HG03045 (cell line): Measurements from ENCODE around the gene RAET1G.
"Not testable (repeated sequence)": the region's sequence is repeated elsewhere in the genome, so short reads cannot be mapped to it uniquely, and the experiment has no call there.

ENCODE experiments used
- ATAC-seq: cut with Tn5 transposase; IDR thresholded peaks from one replicate; pipeline ENCODE4 v1.9.1; 2021; ENCODE audit warnings: mild to moderate bottlenecking, moderate library complexity; ENCODE audit not compliant: unreplicated experiment

Gene RAET1G

DNA sequence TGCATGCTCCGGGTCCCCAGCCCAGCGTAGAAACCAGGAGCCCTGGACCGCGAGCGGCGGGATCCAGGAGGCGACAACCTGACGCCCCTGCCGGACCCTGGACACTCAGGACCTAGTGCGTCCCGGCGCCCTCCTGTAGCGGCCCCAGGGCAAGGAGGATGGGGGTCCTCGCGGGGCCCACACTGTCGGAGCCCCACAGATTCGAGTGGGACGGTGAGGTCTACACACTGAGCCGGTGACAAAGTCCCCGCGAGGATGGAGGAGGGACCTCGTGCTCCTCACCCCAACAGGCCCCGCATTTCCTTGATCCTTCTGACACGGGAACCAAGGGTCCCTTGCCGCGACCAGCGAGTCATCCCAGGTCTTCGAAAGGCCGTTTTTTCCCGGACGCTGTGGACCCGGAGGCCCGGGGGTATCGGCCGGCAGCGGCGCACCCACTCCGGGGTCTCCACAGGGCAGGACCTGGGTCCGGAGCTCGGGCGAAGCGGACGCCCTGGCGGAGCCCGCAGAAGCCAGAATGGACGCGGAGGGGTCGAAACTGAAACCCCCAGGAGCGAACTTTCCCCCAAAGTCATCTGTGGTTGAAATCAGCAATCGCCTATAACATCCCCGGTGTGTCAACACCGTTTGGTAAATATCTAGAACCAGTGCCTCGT, 31.5 kb upstream of the RAET1G start:
- ATAC-seq: not testable (repeated sequence)

DNA sequence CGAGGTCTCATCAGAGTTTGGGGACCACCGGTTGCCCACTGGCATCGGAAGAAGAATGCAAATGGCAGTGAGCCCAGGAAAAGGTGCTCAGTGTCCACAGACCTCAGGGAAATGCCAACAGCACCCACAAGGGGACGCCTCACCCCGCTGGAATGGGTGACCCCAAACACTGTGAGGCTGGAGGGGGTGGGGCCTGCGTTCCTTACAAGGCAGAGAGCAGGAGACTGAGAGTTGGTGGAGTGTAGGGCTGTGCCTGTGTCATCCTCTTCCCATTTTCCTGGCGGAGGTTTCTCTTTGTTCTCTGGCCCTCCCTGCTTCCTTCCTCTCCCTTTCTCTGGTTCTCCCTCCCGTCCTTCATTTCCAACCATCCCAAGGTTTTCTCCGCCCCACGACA, 31.0 kb upstream of the RAET1G start:
- ATAC-seq: not testable (repeated sequence)

DNA sequence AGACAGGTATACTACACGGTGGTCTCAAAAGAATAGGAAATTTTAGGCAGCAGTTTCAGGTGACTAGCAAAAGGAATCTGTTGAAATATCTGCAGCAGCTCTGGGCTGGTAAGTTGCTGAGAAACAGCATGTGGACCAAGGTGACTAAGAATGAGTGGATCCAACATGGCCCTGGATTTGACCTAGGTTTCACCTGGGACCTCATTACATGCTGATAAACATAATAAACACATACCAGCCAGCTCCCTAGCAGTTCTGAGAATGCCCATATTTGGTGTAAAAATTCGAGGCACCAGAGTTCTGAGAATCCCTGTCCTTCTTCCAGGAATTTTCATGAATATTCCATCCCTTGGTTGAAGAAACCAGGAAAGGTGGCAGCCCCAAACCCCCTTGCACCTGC, 30.5 kb upstream of the RAET1G start:
- ATAC-seq: not testable (repeated sequence)

DNA sequence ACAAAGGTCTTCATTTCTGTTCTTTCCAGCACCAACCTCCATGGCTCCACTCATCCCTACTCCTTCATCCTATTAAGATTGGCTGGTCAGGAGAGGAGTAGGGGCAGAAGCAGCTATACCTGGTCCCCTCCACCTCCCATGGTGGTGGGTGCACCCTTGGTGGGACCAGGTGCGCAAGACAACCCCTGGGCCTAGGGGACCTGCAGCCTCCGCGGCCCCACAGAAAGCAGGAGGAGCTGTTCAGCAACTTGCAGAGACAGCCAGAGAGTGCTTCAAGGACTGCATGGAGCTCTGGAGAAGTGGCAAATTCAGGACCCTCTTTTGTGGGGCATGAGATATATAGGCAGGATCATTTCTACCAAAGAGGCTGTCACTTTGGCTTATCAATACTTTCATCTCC, 28.7 kb upstream of the RAET1G start:
- ATAC-seq: no peak

DNA sequence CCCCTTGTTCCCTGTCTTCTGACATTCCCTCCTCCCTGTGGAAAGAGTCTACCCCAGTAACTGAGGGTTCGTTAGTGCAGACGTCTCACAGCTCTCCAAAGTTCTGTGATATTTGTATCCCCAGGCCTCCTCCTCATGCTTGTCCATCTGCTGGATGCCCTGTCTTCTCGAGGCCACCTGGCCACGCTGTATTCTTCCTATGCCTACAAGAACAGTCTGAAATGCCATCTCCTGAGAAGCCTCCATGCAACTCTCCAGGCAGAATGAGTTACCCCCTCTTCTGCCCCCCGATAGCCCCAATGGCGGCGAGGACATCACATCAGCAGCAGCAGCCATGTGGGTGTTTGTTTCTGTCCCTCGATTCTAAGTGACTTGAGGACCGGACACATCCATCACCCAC, 28.2 kb upstream of the RAET1G start:
- no peak for ATAC-seq

DNA sequence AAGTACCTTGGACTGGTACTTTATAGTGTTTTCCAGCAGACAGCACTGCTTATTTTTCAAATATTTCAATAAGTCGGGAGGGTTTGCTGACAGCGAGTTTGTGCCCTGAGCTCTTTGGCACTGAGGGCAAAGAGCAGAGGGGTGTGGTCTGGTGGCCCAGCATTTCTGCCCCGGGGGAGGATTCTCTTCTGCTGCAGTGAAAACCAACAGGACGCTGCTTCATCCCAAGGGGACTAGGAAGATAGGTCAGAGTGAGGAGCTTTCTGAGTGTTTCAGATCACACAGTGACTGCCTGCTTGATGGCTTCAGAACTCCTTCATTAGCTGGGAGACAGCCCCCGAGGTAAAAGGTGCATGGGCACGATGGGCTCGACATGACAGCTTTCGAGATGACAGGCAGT, 27.5 kb upstream of the RAET1G start:
- no peak for ATAC-seq

DNA sequence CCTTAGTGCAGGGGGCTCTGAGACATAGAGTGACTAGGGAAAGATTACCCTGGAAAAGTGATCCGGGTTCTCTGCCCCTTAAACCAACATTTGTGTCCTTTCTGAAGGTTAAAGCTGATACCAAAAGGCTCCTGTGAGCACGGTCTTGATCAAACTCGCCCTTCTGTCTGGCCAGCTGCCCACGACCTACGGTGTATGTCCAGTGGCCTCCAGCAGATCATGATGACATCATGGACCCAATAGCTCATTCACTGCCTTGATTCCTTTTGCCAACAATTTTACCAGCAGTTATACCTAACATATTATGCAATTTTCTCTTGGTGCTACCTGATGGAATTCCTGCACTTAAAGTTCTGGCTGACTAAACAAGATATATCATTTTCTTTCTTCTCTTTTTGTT, 25.7 kb upstream of the RAET1G start:
- no peak for ATAC-seq

DNA sequence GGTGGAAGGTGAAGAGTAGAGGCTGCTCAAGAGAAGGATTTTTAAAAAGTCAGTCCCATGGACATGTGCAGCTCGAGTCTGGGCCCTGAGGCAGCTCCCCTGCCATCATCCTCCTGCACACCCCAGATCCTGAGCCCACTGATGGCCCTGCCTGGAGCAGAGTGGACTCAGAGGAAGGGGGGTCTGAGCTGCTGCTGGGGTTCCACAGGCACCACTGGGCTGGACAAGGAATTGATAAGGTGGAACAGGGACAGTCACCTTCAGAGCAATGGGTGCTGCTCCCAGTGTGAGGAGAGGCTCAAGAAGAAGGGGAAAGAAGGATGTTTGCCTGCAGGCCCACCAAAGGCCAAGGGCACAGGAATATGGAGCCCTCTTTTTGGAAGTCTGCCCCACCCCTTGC, 25.1 kb upstream of the RAET1G start:
- ATAC-seq: no peak

DNA sequence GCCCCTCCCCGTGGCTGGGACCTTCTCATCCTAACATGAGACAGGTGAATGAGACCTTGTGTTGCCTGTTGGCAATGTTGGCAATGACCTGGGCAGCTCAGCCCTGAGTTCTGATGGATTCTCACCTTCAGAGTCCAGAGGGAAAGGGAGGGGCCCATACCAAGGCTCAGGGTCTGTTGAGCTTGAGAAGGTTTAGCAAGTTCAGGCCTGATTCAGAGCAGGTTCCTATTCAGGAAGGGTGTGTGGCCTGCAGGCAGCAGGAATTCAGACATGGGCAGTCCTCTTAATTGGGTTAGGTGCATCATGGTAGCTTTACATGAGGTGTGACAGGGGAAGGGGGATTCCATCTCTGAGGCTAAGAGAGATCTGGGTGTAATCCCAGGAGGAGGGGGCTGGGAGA, 24.6 kb upstream of the RAET1G start:
- not testable (repeated sequence) for ATAC-seq

DNA sequence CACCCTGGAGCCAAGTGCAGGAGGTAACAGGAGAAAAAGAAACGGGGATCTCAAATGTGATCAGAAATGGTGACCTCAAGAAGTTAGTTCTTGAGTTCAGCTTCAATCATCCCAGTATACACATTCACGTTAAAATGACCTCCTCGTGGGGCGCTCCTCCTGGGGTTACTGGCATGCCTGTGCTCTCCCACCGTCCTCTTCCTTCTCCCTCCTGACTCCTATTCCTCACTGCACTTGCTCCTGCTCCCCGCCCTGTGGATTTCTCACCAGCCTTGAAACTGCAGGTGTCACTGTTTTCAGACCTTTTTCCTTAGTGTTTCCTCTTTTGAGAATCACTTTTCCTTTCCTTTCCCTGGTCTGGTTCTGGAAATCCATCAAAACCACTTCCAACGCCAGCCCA, 23.7 kb upstream of the RAET1G start:
- not testable (repeated sequence) for ATAC-seq

DNA sequence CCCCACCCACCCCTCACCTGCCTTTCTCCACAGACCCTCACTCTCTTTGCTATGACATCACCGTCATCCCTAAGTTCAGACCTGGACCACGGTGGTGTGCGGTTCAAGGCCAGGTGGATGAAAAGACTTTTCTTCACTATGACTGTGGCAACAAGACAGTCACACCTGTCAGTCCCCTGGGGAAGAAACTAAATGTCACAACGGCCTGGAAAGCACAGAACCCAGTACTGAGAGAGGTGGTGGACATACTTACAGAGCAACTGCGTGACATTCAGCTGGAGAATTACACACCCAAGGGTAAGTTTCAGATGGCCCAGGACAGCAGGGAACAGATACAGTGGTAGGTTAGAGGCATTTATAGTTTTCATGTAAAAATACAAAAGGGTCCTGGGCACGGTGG, 22.4 kb upstream of the RAET1G start:
- not testable (repeated sequence) for ATAC-seq

DNA sequence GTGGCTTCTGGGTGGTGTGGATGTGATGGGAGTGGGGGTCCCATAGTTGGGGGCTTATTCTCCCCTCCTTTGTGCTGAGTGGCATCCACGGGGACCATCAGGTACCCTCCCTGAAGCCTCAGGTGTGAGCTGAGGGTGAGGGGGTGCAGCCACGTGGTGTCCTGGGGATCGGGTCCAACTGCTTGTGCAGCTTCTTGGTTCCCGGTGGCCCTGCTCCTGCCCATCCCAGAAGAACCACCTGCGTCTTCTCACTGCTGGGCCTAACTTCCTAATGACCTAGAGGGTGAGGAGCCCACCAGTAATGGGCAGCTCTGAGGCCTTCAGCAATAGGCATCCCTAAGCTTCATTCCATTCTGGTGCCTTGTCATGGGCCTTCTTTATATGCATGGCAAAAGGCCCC, 20.4 kb upstream of the RAET1G start:
- not testable (repeated sequence) for ATAC-seq

DNA sequence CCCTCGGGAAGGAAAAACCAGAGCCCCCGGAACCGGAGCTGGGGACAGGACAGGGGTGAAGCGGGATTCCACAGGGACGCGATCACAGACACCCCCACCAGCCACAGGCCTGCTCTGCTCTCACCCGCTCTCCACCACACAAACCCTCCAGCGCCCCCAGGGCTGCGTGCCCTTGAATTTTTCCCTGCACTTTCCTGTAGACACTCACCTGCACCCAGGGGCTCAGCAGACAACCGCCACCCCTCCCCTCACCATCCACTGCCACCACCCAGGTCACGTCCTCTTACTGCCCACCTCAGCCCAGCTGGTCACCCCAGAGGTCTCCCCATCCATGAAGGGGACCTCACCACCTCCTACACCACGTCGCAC, 19.5 kb upstream of the RAET1G start:
- no peak for ATAC-seq

DNA sequence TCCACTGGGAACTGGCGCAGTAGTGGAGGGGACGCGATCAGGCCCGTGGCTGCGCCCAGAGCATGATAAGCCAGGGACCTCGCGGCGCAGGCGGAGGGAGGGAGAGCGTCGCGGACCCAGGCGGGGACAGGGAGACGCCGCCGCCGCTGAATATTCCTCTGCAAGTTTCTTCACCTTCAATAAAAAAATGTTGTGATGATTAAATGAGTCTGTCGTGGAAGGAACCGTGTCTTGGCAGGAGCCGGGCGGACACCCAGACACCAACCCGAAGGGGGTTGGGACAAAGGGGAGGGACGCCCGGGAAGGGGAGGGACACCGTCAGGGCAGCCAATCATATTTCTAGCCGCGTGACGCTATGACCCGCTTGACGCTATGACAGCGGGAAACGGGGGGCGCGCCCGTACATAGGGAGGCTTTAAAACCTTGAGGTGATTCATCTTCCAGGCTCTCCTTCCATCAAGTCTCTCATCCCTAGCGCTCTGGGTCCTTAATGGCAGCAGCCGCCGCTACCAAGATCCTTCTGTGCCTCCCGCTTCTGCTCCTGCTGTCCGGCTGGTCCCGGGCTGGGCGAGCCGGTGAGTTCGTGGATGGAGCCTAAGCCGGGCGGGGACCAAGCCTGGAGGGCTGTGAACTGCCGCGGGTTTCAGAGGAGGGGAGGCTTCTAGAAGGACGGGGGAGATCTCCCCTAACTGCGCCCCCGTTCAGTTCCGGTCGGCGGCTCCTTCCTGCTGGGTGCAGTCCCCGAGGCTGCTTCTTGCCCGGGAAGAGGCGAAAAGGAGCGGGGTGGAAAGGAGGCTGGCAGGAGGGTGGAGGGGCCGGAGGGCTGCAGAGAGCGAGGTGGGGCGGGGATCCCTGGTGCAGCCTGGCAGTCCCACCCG, 18.9 kb upstream of the RAET1G start, which contains the start of gene ULBP2:
Gene ULBP2, plus strand, starts transcription at position 432 of the 878 bp plus-strand sequence. Its CDS starts 59 bp downstream, at position 491.
- no peak for ATAC-seq

DNA sequence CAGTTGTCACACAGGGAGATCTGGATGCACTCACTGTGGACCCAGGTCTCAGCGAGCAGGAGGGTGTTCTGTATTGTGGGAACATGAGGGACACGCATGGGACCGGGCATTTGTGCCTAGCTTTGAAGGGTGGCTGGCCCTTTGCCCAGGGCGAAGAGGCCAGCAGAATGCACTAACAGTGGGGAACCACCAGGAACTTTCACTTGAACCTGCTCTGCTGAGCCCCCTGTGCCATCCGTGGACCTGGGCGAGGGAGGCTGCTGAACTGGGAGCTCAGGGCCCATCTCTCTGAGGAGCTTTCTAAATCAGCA, 17.7 kb upstream of the RAET1G start:
- no peak for ATAC-seq

DNA sequence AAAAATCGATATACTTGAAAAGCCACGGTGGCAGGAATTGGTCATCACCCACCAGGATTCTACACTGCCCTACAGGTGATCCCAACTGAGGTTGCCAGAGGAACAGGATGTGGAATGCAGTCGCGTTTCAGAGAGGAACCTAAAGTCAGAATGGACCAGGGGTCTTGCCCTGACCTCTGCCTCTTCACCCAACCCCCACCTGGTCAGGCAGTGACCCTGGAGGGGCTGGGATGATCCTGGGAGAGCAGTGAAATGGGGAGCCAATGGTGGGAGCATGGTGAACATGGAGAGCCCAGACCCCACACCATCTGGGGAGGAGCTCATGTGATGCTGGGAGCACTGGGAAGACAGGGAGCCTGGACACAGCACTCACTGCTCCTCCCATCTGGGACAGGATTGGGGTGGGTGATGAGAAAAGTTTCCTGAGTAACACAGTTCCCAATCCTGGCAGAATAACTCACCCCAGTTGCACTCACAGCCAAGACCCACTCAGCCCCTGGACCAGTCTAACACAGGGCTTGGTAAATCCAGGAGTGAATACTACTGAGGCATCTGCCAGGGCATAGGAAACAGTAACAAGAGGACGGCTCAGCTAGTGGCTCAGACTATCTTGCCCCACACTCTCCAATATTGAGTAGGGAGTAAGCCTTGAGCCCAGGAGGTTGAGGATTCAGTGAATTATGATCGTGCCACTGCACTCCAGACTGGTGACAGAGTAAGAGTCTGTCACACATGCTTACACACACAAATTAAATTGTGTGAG, 17.2 kb upstream of the RAET1G start:
- no peak for ATAC-seq

DNA sequence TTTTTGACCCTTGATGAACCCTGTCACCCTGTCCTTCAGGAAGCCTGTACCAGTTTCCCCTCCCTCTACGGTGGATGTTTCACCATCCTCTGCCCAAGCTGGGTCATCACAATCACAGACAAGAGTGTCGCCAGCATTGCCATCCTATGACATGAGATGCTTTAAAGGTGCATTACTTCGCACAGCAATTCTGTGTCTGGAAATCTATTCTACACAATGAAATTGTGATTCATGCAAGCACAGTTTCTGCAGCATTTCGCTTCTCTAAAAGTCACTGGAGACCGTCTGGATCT, 16.4 kb upstream of the RAET1G start:
- ATAC-seq: no peak

DNA sequence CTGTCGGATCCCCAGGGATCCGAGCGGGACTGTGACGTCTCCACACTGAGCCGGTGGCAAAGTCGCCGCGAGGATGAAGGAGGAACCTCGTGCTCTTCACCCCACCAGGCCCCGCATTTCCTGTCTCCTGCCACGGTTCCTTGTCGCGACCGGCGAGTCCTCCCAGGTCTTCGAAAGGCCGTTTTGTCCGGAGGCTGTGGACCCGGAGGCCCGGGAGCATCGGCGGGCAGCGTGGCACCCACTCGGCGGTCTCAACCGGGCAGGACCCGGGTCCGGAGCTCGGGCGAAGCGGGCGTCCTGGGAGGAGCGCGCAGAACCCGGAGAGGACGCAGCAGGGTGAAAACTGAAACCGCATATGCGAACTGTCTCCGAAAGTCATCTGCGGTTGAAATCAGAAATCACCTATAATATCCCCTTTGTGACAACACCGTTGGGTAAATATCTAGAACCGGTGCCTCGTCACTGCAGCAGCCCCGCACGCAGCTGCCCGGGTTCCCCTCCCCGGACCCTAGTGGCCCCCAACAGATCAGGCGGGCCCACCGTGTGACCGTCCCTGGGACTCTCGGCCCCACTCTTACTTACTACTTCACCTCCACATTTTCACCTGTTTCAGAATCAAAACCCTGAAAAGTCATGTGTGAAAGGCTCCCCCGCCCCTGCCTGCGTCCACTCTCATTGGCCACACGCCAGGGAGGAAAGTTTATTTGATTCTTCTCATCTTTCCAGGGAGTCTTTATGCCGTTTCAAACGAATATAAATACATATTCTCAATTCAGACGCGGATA, 15.8 kb upstream of the RAET1G start:
- ATAC-seq: peak; percentile 76

DNA sequence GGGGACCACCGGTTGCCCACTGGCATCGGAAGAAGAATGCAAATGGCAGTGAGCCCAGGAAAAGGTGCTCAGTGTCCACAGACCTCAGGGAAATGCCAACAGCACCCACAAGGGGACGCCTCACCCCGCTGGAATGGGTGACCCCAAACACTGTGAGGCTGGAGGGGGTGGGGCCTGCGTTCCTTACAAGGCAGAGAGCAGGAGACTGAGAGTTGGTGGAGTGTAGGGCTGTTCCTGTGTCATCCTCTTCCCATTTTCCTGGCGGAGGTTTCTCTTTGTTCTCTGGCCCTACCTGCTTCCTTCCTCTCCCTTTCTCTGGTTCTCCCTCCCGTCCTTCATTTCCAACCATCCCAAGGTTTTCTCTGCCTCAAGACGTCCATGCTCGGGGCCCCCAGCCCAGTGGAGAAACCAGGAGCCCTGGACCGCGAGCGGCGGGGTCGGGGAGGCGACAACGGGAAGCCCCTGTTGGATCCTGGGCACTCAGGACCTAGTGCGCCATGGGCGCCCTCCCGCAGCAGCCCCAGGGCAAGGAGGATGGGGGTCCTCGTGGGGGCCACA, 15.2 kb upstream of the RAET1G start:
- ATAC-seq: peak; percentile 6

DNA sequence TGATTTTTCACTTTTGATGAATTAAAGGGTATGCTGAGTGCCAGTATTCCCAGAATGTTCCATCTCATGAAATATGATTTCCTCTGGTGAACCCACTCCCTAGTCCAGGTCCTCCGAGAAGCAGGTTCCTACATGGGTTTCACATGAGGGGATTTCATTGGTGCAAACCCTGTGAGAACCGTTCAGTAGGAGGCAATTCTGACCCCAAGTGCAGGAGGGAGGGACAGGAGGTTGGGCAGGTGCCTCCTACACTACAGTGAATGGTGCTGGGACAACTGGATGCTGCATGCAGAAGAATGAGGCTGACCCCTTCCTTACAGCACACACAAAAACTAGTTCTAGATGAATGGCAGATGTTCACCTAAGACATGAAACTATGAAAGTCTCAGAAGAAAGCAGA, 13.8 kb upstream of the RAET1G start:
- ATAC-seq: no peak

DNA sequence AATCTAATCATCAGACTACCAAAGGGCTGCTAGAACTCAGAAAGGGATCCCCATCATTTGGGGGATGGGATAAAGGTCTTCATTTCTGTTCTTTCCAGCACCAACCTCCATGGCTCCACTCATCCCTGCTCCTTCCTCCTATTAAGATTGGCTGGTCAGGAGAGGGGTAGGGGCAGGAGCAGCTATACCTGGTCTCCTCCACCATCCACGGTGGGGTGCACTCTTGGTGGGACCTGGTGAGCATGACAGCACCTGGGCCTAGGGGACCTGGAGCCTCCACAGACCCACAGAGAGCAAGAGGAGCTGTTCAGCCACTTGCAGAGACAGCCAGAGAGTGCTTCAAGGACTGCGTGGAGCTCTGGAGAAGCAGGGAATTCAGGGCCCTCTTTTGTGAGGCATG, 12.7 kb upstream of the RAET1G start:
- no peak for ATAC-seq
